ENCODE measurements around the gene JARID2. TPM values are rescaled to one million over a fixed set of nuclear protein-coding genes. Genes with fewer than 3 reads are reported as not detected.

The JARID2 gene
- polyA plus RNA-seq, 1 donor: 13.1 TPM

DNA sequence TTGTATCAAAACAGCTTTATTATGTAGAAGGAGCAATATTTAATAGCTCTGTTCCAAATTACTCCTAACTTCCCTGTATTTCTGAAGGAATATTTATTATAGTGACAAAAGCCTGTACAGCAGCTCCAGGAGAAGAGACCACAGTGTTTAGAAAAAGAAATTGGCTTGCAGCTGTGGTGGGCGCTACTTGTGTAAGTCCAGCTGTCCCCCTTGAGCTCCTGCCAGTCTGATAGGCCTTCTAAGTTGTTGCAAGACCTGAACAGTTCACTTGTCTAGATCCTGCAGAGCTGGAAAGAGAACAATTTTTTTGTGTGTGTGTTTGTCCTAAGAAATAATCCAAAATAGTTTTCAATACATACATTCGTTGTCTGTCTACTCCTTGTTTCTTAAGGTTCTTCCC, 86.6 kb downstream of the JARID2 start:
- no peak for DNase-seq (ENCODE audit: low read depth)

DNA sequence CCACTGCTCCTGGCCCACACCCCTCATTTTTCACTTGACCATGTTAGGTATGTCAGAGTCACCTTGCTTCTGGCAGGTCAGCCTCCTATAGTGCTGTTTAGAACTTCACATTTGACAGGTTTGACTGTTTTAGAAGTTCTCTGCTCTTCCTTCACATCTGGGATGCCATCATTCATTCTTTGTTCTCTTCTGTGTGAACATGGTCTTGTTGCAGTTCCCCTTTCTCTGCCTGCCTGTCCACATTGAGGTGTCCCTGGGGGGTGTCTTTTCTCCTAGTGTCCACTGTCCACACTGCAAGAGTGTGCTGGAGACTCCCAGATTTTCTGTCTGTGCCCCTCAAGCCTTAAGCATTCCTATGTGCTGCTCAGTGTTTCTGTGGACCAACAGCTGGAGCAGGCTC, 89.5 kb downstream of the JARID2 start:
- no peak for DNase-seq (ENCODE audit: low read depth)

DNA sequence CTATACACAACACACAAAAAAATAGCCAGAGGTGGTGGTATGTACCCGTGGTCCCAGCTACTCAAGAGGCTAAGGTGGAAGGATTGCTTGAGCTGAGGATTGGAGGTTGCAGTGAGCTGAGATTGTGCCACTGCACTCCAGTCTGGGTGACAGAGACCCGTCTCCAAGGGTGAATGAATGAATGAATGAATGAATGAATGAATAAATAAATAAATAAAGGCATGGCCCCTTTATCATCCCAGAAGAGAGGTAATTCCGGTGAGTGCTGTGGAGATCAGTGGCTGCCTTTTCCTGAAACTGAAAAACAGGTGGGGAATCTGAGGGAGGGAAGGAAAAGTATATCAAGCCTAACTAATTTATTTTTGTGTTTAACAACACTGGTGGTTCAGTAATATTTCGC, 90.0 kb downstream of the JARID2 start:
- no peak for DNase-seq (ENCODE audit: low read depth)

DNA sequence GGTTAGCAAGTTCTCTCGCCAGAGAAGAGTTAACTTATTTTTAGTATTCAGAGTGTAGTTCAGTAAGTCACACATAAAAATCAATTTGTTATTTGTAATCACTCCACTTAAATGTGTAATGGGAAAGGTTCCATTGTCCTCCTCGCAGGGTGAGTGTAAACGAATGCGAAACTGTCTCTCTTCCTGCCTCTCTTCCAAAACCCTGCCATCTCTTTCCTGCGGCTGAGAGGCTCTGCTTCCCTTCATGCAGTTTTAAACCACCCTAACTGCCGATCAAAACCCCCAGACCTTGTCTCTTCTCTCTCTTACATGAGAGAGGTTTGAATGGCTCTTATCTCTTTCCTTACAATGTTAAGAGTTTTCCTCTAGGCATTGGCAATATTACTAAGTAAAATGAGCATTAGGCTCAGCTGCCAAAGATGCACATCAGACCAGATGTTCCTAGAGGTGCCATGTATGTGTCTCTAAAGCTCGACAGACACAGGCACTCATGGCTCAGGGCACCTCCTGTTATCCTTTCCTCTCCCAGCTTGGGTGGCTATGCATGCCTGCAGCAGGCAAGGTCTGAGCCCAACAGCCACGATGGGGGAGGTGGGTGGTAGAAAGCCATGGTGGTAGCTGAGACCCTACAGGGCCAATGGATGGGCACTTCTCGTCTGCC, 91.2 kb downstream of the JARID2 start:
- no peak for DNase-seq (ENCODE audit: low read depth)

DNA sequence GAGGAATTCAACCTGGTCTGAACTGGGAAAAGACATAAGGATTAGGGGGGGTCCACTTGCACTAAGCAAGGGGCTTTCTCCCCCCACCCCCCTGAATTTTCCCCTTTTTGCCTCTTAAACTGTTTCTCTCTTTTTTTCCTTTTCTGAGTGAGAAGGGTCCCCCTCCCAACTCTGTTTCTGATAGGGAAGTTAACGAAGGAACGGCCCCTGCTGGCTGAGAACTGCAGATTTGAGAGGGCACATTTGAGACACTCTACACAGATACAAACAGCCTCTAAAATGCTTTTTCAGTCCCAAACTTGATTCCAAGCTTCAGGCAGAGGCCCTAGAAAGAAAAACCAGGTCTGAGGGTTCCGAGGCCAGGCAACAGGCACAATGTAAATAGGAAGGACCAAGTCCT, 91.7 kb downstream of the JARID2 start:
- no peak for DNase-seq (ENCODE audit: low read depth)

DNA sequence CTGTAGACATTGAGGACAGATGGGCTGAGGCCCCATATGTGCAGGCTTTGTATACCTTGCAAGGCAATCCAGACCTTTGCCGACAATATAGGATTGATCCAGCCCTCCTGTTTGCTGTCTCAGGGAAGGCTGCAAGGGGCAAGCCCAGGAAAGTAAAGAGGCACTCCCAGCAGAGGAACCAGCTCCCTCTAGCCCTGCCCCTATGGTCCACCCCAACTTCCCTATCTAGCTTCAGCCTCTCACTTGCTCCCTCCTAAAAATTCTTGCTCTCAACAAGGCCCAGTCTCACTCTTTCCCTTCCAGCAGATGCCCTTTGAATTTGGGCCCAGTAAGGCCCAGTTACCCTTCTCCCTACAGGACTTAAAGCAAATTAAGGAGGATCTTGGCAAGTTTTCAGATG, 92.6 kb downstream of the JARID2 start:
- no peak for DNase-seq (ENCODE audit: low read depth)

DNA sequence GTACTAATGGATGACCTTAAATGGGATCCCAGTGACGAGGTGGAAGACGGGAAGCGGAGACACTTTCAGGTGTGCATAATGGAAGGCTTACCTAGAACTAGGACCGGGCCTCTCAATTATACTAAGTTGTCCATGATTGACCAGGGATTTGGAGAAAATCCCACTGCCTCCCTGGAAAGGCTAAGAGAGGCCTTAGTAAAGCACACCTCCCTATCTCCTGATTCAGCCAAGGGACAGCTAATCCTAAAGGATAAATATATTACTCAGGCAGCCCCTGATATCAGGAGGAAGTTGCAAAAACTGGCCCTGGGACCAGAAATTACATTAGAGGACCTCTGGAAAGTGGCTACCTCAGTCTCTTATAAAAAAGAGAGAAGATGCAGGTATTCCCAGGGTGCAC, 93.2 kb downstream of the JARID2 start:
- no peak for DNase-seq (ENCODE audit: low read depth)

DNA sequence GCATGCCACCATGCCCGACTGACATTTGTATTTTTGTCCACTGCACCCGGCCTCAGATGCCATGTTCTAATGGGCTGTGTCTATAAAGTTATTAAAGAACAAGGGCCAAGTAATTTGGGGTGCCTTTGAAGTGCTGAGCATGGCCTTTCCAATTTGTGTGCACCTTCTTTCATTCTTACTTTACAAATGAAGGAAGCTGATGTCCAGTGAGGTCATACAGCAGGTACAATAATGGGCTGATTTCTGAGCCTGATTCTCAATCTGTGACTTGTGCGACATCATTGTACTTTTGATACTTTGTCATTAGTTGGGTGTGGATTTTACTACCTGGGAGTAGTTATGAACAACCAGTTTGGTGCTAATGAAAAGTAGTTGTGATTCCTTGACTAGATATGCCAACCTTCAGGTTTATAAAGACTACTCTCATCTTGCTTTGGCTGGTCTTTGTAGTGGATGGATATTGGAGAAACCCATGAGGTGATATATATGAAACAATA, 94.3 kb downstream of the JARID2 start:
- DNase-seq (ENCODE audit: low read depth): no peak

DNA sequence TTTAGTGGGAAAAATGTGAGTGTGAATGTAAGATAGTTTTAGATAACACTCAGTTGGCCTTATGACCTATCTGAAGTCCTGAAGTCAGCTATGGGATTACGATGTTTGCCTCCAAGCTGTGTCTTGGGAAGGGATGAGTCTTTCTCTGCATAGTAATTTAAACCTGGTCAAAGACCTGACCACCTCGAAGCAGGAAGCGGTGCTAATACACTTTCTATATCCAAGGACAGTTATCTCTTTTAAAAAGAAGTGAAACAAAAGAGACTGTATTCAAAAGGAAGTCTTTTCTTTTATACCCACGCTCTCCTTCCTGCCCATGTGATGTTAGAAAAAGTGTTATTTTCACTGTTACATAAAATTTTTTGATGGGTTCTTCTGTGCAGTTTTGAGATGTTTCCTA, 94.9 kb downstream of the JARID2 start:
- no peak for DNase-seq (ENCODE audit: low read depth)

DNA sequence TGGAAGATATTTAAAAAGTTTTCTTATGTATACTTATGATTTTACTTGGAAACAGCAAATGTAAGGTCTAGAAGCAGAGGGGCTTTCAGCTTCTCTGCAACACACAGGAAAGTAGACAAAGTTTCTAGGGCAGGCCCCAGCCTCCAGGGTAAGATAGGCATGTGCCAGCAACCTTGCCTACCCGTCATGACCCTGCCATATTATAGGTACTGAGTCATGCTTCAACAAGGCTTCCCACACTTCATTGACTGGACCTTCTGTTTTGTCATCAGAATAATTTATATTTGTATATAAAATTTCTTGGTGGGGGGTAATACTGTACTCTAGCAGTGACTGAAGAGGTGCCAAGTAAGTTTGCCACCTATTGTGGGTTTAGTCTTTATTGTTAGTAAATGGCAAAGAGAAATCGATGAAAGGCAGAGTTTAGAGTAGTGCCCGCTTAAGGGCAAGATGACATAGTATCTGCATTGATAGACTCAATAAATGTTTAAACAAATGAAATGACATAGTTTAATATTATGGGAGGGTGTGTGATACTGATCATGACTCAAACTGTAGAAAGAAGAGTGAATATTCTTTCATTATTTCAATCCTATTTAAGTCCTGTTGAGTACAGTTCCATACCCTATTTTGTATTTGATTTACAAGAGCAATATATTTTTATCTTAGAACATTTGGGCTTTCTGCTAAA, 95.6 kb downstream of the JARID2 start:
- no peak for DNase-seq (ENCODE audit: low read depth)

DNA sequence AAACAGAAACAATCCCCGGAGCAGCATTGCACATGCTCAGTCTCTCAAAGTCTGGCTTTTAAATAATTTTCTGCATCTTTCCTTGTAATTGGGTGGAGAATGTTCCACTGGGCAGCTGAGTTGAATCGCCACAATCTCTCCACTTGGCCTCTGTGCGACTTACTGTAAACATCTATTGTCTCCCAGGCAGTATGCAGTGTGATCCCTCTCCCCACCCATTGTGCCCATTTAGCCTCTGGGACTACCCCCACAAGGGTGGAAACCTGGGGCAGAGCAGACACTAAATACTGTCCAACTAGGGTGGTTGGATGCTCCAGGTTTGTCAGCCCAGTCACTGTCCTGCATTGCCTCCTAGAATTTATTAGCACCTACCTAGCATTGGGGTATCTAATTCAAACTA, 96.2 kb downstream of the JARID2 start:
- no peak for DNase-seq (ENCODE audit: low read depth)

DNA sequence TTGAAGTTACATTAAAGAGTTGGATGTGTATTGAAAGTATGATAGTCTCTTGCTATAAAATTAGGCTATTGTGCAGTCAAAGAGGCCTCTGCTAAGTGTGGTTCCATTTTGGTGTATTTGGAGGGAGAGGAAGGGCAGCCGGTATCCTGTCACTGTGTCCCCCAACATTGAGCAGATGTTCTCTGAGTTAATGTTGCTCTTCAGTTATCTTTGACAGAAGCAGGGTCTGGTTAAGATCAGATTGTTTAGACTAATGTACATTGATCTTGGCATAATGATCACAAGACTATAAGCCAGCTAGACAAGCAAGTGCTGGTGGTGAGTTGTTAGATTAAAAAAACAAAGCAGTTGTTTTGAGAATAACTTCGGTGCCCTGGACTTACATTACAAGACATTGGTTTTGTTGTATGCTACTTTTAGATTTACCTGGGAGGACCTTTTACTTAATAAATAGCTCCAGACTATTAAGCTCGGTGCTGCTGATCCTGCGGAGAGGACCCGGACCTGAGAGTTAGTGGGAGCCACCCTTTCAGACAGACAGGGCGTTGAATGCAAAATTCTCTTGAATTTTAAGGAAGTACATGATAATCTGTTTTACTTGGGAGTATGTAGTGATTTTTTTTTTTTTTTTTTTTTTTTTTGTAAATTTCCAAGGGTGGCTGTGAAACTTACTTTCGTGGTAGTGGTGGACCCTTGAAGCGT, 97.8 kb downstream of the JARID2 start:
- DNase-seq (ENCODE audit: low read depth): no peak

DNA sequence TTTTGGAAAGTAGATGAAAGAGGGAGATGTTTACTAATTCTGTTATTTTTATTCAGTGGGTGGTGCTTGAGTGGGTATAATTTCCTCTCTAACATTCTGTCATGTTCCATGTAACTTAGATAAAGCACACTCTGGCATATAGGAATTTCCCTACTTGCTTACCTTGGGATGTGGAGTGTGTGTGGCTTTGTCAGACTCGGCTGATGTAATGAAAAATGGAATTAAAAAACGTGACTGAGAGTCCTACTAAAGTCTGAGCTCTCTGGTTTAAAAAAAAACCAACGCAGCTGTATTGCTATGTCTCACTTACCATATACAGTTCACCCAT, 98.3 kb downstream of the JARID2 start:
- DNase-seq (ENCODE audit: low read depth): no peak

DNA sequence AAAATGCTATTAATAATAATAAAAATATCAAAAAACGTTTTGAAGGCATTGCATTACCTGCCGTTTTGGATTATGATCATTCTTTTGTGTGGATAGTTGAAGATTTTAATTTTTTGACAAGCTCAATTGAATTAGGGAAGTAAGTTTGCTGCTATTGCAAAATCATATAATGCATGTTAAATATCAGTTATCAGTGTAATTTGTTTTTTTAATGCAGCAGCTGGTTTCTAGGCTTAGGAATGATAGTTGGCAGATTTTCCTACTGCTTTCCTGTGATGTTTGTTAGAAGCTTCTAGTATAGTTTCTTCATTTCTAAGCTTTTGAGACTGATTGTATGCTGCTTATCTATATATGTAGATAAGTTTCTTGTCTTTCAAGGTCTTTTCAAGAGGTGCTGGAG, 99.0 kb downstream of the JARID2 start:
- no peak for DNase-seq (ENCODE audit: low read depth)

DNA sequence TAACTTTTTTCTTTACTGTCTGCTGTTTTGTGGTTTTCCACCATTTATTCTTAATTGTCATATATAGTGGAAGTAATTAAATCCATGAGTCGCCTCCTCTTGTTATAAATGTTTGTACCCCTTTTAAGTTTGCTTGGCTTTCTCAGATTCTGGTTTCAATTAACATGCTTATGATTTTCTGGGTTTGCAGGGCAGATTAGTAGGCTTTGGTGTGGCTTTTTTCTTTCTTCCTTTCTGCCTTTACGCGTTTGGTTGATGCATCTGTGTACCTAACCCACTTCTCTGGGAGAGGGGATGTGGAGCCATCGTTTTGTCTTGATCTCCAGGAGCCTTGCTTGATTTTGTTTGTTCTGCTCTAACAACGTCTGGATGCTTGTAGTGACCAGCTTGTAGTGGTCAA, 100.4 kb downstream of the JARID2 start:
- DNase-seq (ENCODE audit: low read depth): no peak

DNA sequence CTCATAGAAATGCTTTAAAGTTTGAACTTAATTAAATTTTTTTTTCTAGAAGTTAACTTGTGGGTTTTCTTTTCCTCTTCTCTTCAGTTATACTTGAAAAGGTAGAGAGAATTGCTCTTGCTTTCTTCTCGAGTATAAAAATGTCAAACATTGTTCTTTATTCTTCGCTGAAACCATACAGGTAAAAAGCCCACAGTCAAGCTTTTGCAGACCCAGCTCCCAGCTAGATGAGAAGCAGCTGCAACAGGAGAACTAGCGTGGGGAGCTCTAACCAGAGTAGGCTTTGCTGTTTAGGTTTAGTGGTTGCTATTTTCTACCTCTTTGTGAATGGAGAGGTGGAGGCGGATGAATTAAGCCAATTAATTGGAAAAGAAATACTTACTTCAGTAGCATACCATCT, 102.7 kb downstream of the JARID2 start:
- no peak for DNase-seq (ENCODE audit: low read depth)

DNA sequence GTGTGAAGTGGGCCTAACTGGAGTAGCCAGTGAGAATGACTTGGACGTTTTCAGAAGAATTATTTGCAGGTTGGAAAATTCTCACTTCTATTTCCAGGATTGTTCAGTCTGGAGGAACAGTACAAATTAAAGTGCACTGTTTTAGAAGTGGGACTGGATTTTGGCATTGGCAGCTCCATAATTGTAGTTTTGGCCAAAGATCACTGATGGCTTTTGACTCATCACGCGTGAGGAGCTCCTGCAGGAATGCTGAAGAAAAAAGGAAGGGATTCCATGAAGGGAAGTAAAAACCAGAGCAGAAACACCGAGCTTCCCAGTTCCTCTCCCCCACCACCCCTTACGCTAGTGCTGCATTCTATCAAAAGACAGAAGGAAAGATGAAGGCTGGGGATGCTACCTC, 103.5 kb downstream of the JARID2 start:
- no peak for DNase-seq (ENCODE audit: low read depth)

DNA sequence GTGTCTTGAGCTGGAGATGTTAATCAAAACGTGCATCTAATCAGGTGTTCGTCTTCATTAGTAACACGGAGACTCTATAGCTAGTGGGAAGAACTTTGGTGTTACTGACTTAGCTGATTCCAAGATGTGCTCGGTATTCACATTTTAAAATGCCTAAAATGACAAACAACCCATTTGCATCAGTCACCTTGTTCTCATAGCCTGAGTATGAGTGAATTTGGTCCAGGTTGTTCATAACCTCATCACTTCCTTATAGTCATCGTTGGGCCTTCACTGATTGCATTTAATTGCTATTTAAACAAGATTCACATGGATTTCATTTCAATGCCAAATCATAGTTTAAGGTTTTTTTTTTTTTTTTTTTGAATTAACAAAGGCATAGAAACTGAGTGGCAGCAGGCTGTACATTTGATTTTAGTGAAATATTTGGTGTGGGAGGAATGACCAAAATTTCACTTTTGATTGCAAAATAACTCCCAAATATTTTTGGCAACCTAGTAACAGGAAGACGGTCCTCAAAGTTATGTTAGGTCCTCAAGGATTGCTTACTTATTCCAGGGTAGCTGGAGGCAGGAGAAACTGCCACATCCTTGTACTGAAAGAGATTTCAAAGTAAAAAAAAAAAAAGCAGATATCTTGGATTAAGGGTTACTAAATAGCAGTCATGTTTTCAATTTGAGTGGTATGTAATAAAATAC, 104.7 kb downstream of the JARID2 start:
- no peak for DNase-seq (ENCODE audit: low read depth)

DNA sequence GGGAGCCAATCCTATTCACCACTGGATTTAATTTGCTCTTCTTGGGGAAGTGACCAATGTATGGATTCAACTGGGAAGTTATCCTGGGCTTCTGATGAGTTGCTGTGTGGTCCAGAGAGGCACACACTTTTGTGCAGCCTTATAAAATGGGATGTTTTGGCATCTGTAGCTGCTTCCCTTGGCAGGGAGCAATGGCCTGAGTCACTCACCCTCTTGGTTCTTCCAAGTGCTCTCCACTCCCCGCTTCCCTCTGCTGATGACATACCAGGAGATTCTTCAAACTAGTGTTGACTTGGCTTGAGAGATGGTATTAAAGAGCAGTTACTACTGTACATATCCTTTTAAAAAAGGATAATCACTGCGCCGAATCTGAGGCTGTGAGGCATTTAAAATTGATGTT, 105.8 kb downstream of the JARID2 start:
- DNase-seq (ENCODE audit: low read depth): no peak

DNA sequence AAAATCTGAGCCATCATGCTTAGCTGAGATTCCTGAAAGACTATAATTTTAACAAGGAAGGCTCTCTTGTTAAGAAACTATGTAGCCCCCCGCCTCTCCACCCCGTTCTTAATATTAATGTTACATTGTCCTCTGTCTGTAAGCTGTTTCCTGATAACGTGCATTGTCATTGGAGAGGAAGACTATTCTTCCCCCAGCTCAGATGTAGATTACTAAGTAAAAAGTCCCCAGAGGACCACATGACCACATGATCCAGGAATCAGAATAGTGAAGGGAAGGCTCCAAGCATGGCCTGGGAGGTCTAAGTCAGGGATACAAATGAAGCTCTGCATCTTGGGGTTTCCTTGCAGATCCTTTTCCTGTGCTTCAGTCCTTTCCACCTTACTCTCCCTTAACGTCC, 106.4 kb downstream of the JARID2 start:
- DNase-seq (ENCODE audit: low read depth): no peak

DNA sequence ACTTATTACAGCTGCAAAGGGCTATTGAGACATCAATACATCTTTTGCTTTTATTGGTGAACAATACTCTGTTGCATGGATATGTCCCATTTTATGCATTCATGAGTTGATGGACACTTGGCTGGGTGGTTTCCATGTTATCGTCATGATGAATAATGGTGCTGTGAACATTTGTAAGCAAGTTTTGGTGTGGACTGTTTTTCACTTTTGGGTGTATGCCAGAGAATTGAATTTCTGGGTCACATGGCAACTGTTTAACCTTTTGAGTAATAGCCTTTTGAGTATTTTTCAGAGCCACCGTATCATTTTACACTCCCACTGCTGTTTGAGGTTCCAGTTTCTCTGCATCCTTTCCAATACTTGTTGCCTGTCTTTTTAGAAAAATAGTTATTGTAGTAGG, 107.0 kb downstream of the JARID2 start:
- DNase-seq (ENCODE audit: low read depth): no peak

DNA sequence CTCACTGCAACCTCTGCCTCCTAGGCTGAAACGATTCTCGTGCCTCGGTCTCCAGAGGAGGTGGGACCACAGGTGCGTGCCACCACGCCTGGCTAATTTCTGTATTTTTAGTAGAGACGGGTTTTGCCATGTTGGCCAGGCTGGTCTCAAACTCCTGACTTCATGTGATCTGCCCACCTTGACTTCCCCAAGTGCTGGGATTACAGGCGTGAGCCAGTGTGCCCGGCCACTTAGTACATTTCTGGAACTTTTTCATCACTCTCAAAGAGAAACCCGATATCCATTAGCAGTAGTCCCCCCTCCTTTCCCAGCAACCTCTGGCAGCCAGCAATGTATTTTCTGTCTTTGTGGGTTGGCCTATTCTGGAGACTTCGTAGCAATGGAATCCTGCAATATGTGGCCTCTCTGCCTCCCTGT, 109.8 kb downstream of the JARID2 start:
- no peak for DNase-seq (ENCODE audit: low read depth)

DNA sequence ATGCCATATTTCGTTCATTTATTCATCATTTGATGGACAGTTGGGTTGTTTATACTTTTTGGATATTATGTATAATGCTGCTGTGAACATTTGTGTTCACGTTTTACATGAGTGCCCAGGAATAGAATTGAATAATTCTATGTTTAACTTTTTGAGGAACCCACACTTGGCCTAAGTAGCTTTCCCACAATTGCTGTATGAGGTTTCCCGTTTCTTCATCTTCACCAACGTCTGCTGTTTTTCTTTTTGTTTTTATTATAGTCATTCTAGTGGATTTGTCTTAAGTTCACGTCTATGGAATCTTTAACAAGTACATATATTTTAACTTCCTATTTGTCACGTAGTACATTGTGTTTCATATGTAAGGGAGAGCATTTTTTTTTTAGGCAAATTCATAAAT, 110.3 kb downstream of the JARID2 start:
- DNase-seq (ENCODE audit: low read depth): no peak

Measured in forelimb muscle (tissue), 1 donor.